GM12873 (cell line): ENCODE results near the gene GABRA6.

Source experiments
- TF ChIP-seq, protein P1 (sequence below): IDR thresholded peaks from 2 replicates; pipeline ENCODE4 v1.5.1; 2012; ENCODE audit warnings: low read depth, mild to moderate bottlenecking, moderate library complexity, low read length, control low read depth; ENCODE audit not compliant: insufficient read depth; ENCODE audit errors: missing control alignments

The GABRA6 gene

GRCh38 chr5:161685461-161685860 is at the start of gene GABRA6:
Gene GABRA6, plus strand, starts transcription at chr5:161685721. Its CDS starts 269 bp downstream, at chr5:161685990.
- TF ChIP-seq, protein P1, sequence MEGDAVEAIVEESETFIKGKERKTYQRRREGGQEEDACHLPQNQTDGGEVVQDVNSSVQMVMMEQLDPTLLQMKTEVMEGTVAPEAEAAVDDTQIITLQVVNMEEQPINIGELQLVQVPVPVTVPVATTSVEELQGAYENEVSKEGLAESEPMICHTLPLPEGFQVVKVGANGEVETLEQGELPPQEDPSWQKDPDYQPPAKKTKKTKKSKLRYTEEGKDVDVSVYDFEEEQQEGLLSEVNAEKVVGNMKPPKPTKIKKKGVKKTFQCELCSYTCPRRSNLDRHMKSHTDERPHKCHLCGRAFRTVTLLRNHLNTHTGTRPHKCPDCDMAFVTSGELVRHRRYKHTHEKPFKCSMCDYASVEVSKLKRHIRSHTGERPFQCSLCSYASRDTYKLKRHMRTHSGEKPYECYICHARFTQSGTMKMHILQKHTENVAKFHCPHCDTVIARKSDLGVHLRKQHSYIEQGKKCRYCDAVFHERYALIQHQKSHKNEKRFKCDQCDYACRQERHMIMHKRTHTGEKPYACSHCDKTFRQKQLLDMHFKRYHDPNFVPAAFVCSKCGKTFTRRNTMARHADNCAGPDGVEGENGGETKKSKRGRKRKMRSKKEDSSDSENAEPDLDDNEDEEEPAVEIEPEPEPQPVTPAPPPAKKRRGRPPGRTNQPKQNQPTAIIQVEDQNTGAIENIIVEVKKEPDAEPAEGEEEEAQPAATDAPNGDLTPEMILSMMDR: no peak

DNA sequence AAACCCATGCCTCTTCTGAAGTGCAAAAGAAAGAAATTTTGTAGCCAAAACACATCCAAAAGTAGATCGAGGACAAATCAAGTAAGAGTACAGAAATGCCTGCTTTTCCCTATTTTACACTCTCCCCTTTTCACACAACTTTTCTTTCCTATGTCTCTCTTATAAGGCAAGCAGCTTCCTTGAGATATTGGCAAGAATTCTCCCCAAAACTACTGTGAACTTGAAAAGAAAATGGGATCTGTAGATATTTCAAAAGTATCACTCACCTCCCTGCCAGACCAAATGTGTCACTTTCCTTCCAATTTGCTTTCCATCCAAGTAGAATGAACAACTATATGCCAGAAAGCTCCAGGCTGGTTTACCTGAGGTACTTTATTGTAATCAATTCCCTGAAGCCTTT is 47.9 kb upstream of the GABRA6 start:
- TF ChIP-seq, protein P1: no peak

GRCh38 chr5:161641444-161641843 is 44.1 kb upstream of the GABRA6 start:
- TF ChIP-seq, protein P1: no peak

DNA sequence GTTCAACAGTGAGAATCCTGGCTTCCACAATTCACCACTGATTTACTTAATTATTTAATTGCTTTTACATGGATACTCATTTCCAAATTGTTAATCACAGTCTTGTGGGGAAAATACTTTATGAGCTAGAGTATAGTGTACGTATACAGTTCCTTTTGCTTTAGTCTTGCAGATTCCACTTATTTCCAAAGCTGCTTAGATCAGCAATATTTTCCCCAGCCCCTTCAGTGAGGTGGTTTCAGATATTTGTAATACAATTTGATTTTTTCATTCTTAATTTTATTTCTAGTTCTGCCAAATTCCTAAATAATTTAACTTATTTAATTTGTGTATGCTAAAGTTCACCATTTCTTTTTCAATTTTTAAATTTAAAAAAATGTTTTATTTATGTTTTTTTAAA is 40.3 kb upstream of the GABRA6 start:
- TF ChIP-seq, protein P1: no peak

DNA sequence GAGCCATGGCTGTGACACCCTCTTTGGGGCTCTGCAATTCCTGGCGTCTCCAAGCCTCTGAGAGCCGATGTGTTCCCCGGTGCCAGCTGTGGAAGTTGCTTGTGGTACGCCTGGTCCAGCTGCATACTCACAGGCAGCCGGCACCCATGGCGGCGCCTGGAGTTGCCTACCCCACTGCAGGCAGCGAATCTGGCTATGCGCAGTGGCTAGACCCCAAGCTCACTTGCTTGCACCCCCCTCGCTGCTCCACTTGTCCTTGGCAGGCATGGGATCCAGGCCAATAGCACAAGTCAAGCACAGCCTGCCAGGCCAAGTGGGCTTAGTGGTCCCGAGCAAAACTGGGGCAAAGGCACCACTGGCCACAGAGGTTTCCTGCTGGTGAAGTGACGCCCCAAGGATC is 24.7 kb upstream of the GABRA6 start:
- TF ChIP-seq, protein P1: no peak

DNA sequence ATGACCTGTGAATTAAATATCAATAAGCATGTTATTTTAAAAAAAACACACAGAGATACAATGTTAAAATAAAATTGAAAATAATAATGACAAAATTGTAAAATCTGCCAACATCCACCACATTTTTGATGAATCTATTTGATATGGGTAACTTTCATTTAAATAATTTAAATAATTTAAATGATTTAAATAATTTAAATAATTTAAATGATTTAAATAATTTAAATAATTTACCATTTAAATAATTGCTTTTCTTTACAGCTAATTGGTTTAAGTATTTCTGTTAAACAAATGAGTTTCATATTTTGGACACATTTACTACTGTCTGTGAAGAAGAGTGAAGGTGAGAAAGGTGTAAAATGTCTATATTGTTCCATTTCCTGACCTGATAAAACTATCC is 22.1 kb upstream of the GABRA6 start:
- TF ChIP-seq, protein P1: no peak

DNA sequence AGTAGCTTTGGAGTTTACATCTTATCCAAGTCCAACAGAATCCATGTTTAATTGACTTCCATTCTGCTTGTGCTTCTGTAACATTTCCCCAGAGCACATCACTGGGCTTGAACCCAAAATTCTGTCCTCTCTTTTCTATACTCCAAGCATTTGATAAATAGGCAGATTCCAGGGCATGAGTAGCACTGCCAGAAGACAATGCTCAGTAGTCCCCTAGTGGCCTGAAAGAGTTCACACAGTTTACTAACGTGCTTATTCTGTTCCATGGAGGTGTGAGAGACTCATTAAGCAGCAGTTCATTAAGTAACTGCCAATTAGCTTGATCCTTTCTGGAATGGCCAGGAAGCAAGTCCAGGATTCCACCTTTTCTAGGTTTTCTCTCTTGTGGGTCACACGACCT is 9.4 kb upstream of the GABRA6 start:
- TF ChIP-seq, protein P1: peak; percentile 76
